H4 (cell line): ENCODE results near the gene ZFYVE9. TPM values are rescaled to one million over a fixed set of nuclear protein-coding genes. Genes with fewer than 3 reads are reported as not detected.
"Not testable (repeated sequence)": the region's sequence is repeated elsewhere in the genome, so short reads cannot be mapped to it uniquely, and the experiment has no call there.

ENCODE experiments used
- DNase-seq: peaks from one replicate; pipeline ENCODE4 v3.0.0-alpha.2; 2015; ENCODE audit warnings: low spot score
- total RNA-seq: library from RNA; depleted of rRNA; stranded (reverse); fragments of >200 nt; shearing (Covaris generic); gene quantifications from 2 replicates; pipeline ENCODE4 v1.2.3, GENCODE V29; 2014; rRNA removed

Gene ZFYVE9, protein sequence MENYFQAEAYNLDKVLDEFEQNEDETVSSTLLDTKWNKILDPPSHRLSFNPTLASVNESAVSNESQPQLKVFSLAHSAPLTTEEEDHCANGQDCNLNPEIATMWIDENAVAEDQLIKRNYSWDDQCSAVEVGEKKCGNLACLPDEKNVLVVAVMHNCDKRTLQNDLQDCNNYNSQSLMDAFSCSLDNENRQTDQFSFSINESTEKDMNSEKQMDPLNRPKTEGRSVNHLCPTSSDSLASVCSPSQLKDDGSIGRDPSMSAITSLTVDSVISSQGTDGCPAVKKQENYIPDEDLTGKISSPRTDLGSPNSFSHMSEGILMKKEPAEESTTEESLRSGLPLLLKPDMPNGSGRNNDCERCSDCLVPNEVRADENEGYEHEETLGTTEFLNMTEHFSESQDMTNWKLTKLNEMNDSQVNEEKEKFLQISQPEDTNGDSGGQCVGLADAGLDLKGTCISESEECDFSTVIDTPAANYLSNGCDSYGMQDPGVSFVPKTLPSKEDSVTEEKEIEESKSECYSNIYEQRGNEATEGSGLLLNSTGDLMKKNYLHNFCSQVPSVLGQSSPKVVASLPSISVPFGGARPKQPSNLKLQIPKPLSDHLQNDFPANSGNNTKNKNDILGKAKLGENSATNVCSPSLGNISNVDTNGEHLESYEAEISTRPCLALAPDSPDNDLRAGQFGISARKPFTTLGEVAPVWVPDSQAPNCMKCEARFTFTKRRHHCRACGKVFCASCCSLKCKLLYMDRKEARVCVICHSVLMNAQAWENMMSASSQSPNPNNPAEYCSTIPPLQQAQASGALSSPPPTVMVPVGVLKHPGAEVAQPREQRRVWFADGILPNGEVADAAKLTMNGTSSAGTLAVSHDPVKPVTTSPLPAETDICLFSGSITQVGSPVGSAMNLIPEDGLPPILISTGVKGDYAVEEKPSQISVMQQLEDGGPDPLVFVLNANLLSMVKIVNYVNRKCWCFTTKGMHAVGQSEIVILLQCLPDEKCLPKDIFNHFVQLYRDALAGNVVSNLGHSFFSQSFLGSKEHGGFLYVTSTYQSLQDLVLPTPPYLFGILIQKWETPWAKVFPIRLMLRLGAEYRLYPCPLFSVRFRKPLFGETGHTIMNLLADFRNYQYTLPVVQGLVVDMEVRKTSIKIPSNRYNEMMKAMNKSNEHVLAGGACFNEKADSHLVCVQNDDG (N-terminal part only)
- total RNA-seq, result 13.9 and 15.0 TPM in 2 replicates

DNA sequence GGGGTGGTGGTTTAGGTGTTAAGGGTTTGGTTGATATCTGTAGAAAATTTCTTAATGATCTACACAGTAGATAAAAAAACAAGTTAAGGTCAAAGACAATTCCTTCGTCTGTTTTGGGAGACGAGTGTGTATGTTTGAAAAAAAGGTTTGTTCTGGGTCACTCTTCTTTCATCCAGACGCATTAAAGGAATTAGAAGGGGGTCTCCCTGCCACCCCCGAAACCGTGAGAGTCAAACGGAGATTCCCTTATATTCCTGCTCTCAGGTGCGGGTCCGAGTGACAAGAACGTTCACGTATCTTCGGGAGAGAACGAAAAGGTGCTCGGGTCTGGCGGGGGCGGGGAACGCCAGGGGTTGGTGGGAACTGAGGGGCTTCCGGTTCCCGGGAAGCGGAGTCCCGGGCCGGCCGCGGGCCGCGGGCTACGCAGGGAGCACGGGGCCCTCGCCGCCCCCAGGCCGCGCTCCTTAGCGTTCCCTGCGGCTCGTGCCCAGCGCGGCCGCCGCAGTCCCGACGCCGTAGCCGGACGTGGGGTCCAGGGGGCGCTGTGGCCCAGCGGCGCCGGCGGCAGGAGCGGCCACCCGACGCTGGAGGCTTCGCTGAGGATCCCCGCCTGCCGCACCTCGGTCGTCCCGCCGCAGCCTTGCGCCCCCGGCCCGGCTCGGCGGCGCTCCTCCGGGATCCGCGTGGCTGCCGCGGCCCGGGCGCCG lies at the start of gene ZFYVE9:
TSS of gene ZFYVE9 (plus strand) at position 577 of the 707 bp plus-strand sequence. CDS start 91,118 bp downstream, outside the sequence.
- peak; percentile 53 for DNase-seq

DNA sequence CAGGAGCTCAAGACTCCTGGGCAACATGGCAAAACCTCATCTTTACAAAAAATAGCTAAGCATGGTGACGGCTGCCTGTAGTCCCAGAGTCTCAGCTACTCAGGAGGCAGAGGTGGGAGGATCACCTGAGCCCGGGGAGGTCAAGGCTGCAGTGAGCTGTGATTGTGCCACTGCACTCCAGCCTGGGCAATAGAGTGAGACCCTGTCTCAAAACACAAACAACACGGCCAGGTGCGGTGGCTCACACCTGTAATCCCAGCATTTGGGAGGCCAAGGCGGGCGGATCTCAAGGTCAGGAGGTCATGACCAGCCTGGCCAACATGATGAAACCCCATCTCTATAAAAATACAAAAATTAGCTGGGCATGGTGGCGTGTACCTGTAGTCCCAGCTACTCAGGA lies 47.6 kb upstream of the ZFYVE9 start:
- not testable (repeated sequence) for DNase-seq

DNA sequence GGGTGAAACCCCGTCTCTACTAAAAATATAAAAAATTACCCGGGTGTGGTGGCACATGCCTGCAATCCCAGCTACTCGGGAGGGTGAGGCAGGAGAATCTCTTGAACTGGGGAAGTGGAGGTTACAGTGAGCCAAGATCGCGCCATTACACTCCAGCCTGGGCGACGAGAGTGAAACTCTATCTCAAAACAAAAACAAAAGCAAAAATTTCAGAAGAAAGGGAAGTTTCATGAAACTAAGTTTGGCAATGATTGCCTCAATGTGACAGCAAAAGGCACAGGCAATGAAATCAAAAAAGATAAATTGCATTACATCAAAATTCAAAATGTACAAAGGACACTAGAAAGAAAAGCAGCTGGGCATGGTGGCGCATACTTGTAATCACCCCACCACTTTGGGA lies 45.7 kb upstream of the ZFYVE9 start:
- DNase-seq, result no peak

DNA sequence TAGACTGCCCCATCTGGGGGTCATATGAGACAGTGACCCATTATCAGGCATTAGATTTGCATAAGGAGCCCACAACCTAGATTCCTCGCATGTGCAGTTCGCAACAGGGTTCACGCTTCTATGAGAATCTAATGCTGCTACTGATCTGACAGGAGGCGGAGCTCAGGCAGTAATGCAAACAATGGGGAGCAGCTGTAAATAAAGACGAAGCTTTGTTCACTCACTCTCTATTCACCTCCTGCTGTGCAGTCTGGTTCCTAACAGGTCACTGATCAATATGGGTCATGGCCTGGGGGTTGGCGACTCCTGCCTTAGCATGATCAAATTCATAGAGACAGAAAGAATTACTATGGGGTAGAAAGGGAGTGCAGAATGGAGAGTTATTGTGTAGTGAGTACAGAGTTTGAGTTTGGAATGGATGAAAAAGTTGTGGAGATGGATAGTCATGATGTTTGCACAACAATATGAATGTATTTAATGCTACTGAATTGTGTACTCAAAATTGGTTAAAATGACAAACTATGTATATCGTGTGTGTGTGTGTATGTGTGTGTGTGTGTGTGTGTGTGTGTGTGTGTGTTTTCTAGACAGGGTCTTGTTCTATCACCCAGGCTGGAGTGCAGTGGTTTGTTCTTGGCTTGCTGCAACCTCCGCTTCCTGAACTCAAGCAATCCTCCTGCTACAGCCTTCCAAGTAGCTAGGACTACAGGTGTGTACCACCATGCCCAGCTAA lies 43.6 kb upstream of the ZFYVE9 start:
- DNase-seq, result no peak

DNA sequence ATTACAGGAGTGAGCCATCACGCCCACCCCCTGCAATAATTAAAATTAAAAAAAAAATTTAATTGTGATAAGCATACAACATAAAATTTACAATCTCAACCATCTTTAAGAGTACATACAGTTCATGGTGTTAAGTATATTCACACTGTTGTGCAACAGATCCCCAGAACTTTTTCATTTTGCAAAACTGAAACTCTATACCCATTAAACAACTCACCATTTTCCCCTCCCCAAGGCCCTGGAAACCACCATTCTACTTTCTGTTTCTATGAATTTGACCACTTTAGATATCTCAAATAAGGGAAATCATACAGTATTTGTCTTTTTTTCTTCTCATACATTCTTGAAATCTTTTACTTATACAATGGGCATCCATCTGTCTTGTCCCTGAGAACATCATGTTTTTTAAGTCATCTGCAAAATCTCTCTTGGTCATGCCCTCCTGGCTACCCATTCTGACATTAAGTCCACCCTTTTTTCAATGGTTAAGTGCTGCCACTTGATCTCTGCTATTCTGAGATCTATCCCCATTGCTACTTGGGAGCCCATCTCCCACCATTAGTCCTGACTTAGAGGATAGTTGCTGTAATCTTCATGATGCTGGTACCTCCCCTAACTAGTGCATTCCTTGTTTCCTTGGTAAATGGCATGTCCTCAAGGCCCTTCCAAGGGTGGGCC lies 39.4 kb upstream of the ZFYVE9 start:
- no peak for DNase-seq

DNA sequence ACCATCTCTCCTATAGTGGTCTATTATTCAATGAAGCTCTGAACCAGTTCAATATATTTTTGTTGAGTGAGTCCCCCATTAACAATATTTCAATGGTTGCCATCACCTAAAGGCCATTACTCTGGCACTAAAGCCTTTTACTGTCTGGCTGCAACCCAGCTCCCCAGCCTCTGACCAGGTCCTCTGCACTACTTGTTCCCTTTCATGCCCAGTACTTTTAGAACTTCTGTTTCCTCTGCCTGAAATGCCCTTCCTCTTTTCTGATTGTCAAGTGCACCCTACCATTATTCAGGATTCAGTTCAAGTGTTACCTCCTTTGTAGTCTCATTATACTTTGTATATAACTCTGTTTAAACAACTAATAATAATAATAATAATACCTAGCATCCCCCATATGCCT lies 30.4 kb upstream of the ZFYVE9 start:
- DNase-seq, result no peak

DNA sequence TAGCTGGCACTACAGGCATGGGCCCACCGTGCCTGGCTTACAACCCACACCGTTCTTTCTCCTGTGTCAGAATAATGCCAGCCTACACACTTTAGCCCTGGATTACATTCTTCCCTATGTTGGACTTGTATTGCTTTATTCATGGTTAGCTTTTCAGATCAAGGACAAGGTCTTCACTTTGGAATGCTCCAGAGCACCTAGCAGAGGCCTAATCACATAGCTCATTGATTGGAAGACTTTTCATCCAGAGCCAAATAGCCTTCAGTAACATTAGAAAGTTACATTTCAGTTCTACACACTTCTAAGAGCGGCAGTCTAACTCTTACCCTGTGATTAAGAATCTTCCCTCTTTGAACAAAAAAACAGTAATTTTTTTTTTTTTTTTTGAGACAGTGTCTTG lies 29.4 kb upstream of the ZFYVE9 start:
- DNase-seq, result no peak

DNA sequence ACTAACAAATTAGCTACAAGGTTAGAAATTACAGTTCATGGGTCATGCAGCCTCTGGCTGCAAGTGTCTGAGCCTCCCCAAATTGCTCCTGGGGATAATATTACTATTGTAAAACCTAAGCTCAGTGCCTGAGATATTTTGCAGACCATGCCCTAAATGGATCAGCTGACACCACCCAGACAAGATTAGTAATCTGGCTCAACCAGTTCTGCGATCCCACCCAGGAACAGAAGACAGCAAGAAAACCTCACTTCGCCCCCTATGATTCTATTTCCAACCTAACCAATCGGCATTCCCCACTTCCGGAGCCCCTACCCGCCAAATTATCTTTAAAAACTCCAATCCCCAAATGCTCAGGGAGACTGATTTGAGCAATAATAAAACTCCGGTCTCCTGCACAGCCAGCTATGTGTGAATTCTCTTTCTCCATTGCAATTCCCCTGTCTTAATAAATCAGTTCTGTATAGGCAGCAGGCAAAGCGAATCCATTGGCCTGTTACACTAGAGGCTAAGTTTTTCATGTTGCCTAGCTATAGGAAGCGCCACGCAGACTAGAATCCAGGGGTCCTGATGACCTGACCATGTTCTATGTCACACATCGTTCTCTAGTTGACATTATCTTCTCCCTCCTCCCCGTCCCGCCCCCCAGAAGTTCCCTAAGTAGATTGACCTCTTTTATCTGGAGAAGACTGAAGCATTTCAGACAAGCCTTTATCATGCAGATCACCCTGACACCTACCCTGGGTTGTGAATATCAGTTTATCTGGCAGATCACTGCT lies 22.4 kb upstream of the ZFYVE9 start:
- no peak for DNase-seq

DNA sequence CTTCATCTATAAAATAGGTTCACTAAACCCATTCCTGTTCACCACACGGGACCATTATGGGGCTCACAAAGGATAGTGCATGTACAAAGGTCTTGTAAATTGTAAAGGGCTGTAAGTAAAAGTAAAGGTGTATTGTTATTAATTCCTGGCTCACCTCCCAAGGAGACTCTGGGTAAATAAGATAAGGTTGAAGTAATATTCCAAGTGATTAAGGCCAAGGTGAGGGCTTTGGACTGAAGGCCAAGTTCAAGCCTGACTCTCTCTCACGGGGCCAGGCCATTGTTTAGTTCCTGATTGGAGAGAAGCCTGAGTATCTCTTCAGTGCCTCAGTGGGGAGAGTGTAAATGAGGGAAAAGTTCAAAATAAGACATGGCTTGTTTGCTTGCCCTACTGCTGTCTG lies 19.5 kb upstream of the ZFYVE9 start:
- no peak for DNase-seq

DNA sequence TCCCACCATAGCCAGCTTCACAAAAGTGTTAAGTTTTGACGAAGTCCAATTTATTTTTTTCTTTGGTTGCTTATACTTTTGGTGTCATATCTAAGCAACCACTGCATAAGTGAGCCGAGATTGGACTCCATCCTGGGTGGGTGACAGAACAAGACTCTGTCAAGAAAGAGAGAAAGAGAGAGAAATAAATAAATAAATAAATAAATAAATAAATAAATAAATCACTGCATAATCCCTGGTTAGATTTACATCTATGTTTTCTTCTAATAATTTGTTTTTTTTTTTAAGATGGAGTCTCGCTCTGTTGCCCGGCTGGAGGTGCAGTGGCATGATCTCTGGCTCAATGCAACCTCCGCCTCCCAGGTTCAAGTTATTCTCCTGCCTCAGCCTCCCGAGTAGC lies 18.3 kb upstream of the ZFYVE9 start:
- DNase-seq, result no peak

DNA sequence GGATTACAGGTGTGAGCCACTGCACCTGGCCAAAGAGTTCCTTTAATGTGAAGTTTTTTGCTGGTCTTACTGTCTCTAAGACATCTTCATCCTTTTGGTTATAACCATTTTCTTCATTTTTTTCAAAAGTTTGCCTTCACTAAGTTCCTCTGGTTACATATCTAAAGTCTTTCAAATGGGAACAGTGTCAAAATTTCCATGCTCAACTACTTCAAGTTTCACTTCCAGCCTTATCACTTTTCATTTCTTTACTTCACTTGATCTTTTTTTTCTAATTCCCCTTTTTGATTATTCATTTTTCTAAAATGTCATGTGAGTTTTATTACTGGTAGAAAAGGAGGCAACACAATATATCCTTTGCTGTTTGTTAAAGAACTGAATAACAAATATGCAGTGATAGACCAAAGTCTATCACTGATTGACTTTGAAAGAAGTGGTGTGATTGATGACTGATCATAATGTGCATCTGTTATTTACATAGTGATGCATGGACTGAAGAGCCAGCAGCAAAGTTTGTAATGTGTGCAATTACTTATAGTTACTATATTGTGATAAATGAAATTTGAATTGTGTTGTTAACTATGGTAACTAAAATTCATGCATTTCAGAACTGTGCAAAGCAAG lies 16.0 kb upstream of the ZFYVE9 start:
- DNase-seq, result no peak

DNA sequence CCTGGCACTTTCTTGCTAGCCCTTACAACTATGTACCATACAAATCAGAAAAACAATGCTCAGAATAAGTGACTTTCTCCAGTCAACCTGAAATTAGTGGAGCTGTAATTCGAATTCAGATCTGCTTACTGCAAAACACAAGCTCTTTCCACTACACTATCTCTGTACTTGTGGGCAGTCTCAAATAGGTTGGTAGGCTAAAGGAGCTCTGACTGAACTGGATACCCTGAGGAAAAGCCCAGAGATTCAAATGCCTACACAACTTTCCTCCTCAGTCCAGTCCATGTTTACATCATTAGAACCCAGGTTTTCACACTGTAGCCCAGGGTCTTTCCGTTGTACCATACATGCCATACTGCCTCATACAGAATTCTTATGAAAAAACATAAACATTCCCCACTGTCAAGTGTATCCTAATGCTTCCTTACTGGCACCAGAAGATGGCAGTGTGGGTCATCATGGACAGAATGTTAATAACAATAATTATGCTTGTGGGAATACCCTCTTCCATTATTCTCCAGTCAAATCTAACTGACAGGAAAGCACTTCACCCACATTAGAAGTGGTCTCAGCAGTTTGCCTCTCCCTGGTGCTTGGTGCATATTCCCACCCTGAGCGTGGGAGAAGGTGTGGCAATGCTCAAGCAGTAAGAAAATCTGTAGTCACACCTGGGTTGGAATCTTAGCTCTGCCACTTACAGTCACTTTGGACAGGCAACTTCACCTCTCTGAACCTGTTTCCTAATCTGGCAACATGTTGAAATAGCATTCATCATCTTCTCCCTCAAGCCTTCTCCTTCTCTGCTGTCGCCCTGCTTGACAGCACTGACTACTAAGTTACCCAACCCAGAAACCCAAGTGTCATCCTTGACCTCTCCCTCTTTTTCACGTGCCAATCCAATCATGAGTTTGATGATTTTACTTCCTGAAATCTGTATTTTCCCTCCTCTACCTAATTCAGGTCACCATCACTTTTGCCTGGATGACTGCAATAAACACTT lies 14.4 kb upstream of the ZFYVE9 start:
- peak; percentile 71 for DNase-seq

DNA sequence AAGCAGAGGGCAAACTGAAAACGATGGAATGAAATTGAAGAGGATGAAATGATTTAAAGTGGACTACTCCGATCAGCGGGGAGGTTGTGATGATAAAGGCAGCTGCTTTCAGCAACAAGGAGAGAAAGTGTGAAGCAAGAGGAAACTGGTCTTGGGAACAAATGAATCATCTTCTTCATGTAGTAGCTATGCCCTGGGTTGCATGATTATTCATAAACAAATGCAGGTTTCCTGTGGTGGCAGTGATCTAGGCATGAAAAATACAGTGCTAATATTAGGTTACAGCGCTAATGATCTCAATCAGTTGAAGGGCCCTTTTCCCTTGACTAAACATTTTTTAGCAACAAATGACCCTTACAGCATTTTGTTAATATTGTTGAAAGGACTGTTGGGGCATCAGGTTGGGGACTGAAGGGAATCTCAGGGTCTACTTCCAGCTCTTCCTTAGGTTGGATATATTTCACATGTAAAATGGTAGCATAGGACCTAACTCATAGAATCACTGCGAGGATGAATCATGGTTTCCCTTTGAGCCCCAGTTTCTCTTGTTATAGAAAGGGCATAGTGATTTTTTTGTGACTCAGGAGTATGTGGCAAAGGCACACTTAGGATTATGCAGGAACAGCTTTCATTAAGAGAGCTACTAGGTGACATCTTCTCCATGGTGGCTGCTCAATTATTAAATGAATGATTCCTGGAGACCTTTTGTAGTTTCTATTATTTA lies 1.9 kb upstream of the ZFYVE9 start:
- peak; percentile 81 for DNase-seq

DNA sequence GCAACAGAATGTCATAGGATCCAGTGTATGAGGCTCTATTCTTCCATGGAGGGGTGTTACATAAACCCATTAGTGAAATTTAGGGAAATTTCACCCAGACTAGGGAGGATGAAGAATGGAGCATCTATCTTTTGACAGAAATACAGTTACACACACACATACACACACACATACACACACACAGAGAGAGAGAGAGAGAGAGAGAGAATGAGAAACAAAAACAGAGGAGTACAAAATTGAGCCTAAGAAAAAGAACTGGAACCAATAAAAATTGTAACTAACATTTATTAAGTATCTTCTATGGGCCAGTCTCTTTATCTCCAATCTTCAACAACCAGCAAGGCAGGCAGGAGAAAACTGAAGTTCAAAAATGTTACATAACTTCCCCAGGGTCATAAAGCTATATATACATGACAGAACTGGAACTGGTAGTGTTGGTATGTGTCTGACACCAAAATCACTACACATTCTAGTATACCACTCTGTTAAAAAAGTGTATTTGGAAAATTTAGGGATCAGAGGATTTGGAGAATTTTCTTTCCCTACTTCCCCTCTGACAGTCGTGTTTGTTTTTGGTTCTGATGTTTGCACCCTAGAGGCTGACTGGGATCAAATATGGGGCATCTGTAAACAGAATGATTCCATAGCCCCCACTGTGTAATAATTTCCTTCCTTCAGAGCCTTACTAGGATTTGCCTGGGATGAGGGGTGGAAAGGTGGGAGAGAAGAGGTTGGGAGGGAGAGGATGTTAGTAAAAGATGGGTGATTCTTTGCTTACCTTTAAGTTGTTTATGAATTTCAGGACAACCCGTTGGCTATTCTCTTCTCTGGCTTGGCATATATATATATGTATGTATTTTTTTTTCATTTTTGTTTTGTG lies 1.0 kb upstream of the ZFYVE9 start:
- no peak for DNase-seq

DNA sequence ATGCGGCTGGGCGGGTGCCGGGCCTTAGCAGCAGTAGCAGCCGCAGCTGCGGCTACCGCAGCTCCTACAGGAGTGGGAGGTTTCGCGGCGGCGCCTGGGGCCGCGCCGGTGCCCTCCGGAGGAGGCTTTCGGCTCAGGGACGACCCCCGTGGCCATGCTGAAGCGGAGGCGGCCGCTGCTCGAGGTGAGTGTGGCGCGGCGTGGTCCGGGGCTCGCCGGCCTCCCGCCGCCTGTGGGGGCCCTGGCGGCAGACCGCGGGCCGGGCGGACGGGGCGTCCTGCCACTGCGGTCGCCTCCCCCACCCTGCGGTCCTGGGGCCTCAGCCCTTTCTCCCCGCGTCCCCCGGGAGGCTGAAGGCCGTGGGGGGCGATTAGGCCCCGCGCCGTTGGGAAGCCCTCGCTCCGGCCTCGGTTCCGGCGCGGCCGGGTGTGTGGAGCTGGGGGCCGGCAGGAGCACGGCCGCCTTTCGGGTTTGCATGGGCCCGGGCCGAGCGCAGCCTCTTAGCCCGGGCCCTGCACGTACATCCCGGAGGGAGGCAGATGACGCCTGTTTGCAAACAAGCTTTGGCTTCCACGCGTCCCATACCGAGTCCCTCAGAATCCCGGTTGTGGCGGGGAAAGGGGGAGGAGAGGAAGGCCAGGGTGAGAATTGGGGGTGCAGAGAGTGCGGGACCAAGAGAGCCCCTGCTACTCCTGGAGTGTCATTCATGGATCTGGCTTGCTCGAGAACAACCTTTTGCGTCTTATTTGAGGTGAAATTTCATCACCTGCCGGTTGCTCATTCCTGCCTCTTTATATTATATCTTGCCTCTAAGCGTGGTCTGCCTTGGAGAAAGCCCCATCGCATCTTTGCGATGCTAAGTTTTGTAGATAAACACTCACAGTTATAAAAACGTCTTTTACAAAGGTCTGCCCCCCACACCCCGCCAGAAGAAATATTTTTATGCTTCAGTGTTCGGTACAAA lies 613 bp downstream of the ZFYVE9 start:
- no peak for DNase-seq
